ENCODE measurements around the gene RECK.

DNA sequence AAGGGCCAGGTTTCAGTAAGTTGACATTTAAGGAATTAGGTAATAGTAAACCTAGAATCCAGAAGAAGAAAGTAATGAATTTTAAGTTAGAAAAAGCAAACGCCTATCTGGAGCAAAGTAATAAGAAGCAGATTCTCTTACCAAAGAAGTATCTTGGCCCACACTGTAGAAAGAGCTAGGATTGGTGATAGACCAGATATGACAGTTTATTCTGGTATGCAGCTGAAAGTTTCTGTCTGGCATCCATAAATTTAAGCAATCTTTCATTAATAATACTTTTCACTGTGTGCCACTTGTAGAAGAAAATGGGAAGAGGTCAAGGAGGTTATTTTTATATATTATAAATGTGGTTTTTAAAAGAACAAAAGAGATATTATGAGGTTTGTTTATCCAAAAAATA lies 3.0 kb downstream of the RECK start:
- TF ChIP-seq, protein P1, sequence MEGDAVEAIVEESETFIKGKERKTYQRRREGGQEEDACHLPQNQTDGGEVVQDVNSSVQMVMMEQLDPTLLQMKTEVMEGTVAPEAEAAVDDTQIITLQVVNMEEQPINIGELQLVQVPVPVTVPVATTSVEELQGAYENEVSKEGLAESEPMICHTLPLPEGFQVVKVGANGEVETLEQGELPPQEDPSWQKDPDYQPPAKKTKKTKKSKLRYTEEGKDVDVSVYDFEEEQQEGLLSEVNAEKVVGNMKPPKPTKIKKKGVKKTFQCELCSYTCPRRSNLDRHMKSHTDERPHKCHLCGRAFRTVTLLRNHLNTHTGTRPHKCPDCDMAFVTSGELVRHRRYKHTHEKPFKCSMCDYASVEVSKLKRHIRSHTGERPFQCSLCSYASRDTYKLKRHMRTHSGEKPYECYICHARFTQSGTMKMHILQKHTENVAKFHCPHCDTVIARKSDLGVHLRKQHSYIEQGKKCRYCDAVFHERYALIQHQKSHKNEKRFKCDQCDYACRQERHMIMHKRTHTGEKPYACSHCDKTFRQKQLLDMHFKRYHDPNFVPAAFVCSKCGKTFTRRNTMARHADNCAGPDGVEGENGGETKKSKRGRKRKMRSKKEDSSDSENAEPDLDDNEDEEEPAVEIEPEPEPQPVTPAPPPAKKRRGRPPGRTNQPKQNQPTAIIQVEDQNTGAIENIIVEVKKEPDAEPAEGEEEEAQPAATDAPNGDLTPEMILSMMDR (IDR thresholded peaks at IDR 0.05), result no peak
- TF ChIP-seq POLR2A (IDR thresholded peaks at IDR 0.05), result no peak

All from uterus (tissue), 2 donors.